GM19023 (cell line): ENCODE results near the gene DAPK1.
A peak's percentile ranks its signal among the peaks of the same experiment; 100 is the strongest.
"Not testable (repeated sequence)": the region's sequence is repeated elsewhere in the genome, so short reads cannot be mapped to it uniquely, and the experiment has no call there.

Experiments used
- ATAC-seq: cut with Tn5 transposase; IDR thresholded peaks from one replicate; pipeline ENCODE4 v1.9.1; 2021; ENCODE audit warnings: mild to moderate bottlenecking, moderate library complexity; ENCODE audit not compliant: unreplicated experiment

The DAPK1 gene

GRCh38 chr9:87498046-87498810 lies 561 bp downstream of the DAPK1 start:
- peak; percentile 25 for ATAC-seq

- no peak for ATAC-seq
Observed at GRCh38 chr9:87498811-87499360, 1.2 kb downstream of the DAPK1 start.

- no peak for ATAC-seq
Observed at GRCh38 chr9:87499424-87500017, 1.9 kb downstream of the DAPK1 start.

GRCh38 chr9:87500491-87501270 lies 3.0 kb downstream of the DAPK1 start:
- ATAC-seq = no peak

- not testable (repeated sequence) for ATAC-seq
Observed at GRCh38 chr9:87501271-87501656, 3.6 kb downstream of the DAPK1 start.

GRCh38 chr9:87501806-87502205 lies 4.1 kb downstream of the DAPK1 start:
- ATAC-seq = no peak

GRCh38 chr9:87502391-87503221 lies 4.9 kb downstream of the DAPK1 start:
- ATAC-seq = no peak

GRCh38 chr9:87503430-87503829 lies 5.8 kb downstream of the DAPK1 start:
- ATAC-seq = no peak

GRCh38 chr9:87503927-87504326 lies 6.3 kb downstream of the DAPK1 start:
- no peak for ATAC-seq

GRCh38 chr9:87504938-87505337 lies 7.3 kb downstream of the DAPK1 start:
- no peak for ATAC-seq

- ATAC-seq = no peak
Observed at GRCh38 chr9:87505869-87506678, 8.4 kb downstream of the DAPK1 start.

- no peak for ATAC-seq
Observed at GRCh38 chr9:87507576-87507975, 9.9 kb downstream of the DAPK1 start.

GRCh38 chr9:87510252-87510683 lies 12.6 kb downstream of the DAPK1 start:
- ATAC-seq = no peak

GRCh38 chr9:87512311-87512710 lies 14.6 kb downstream of the DAPK1 start:
- no peak for ATAC-seq

GRCh38 chr9:87513161-87513560 lies 15.5 kb downstream of the DAPK1 start:
- no peak for ATAC-seq

- no peak for ATAC-seq
Observed at GRCh38 chr9:87513880-87514535, 16.3 kb downstream of the DAPK1 start.

GRCh38 chr9:87515006-87515405 lies 17.3 kb downstream of the DAPK1 start:
- no peak for ATAC-seq

- ATAC-seq = no peak
Observed at GRCh38 chr9:87515588-87516221, 18.0 kb downstream of the DAPK1 start.
